GM19455 (cell line): Measurements from ENCODE around the gene BPIFB6.

ENCODE experiments used
- ATAC-seq: cut with Tn5 transposase; IDR thresholded peaks from one replicate; pipeline ENCODE4 v1.9.1; 2021; ENCODE audit not compliant: unreplicated experiment

BPIFB6 gene

DNA sequence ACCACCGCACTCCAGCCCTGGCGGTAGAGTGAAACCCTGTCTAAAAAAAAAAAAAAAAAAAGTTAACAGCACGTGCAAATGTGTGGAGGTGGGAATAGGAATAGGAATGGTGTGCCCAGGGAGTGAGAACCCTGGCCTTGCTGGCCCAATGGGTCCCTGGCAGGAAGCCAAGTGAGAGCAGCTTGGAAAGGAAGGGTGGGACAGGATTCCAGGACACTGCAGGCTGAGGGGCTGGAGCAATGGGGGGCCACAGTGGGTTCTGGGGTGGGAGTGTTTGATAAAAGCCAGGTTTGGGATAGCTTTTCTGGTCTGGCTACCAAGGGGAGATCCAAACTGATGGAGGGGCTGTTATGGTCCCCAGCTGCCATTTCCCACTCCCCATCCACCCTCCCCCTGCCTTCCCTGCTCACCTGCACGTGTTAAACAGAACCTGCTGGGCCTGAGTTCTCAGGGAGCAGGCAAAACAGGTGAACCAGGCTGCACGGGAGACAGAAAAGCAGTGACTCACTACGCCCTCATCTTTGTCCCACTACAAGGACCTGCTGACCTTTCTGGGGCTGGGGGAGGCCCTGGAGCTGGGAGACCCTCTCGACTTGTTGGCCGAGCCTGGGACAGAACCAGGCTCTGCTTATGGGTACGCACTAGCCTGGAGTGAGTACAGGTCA, 30.5 kb upstream of the BPIFB6 start:
- ATAC-seq = no peak

DNA sequence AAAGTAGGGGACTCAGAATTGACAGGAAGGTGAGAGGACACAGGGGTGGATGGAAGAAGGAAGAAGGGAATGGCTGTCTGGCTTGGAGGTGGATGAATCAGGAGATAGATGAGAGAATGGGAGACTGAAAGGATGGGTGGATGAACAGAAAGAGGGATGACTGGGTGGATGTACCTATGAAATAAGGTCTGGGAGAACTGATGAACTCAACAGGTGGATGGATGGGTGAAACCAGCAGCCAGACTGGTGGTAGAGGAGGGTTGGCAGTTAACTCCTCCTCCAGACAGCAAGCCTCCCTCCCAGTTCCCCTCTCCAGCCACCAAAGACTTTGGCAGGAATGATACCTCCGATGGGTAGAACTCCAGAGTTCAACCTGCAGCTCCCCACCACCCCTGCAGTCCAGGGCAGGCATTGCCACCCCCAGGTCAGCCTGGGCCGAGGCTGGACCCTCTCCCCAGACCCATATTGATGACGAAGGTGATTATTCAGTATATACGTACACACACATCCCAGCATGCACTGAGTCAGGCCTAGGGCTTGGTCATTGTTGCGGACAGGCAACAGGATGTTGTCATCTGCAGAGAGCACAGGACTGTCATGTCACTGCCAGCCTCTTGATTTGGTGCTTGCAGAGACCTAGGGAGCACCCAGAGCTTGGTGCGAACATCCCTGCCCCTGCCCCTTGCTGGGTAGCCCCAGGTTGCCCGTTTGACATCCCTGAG, 29.2 kb upstream of the BPIFB6 start:
- ATAC-seq = no peak

DNA sequence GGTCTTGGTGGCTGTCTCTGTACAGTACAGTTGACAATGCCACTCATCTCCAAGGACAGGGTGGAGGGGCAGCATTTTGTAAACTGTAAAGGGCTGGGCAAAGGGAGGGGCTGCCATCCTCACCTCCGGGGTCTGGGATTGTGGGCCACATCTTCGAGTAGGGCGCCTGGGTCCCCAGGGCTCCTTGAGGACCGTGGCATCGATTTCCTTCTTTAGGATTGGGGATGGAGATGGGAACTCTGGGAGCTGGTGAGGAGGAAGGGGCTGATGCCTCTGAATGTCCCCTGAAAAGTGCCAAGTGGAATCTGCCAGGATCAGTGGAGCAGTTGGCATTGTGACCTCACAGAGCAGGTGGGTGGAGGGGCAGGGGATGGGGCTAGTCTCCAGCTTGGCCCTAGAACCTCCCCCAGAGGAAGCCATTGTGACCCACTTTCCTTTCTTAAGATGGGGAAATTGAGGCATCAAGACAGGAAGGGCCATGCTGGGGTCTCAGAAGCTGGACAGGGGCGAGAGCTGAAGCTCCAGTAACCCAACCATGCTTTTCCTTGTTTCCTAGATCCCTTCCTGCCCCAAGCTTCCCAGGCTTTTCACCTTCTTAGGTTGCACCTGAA, 27.2 kb upstream of the BPIFB6 start, which contains the start of gene SUN5:
TSS of gene SUN5 (minus strand) at position 293 of the 611 bp plus-strand sequence. CDS start at position 200, 93 bp downstream.
- ATAC-seq = no peak

DNA sequence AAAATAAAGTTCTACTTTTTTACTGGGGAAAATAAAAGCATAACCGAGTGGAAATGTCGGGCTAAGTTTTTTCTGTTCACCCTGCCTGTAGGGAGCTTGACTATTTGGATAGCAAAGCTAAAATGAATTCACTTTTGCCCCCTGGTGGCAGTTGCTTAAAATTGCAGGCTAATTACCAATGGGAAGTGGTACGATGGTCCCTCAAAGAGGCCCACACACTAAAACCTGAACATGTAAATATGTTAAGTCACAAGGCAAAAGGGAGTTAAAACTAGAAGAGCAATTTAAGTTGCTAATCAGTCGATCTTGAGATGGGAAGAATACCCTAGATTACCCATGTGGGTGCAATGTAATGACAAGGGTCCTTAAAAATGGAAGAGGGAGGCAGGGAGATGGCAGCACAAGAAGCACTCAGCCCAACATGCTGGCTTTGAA, 26.3 kb upstream of the BPIFB6 start:
- ATAC-seq = no peak

DNA sequence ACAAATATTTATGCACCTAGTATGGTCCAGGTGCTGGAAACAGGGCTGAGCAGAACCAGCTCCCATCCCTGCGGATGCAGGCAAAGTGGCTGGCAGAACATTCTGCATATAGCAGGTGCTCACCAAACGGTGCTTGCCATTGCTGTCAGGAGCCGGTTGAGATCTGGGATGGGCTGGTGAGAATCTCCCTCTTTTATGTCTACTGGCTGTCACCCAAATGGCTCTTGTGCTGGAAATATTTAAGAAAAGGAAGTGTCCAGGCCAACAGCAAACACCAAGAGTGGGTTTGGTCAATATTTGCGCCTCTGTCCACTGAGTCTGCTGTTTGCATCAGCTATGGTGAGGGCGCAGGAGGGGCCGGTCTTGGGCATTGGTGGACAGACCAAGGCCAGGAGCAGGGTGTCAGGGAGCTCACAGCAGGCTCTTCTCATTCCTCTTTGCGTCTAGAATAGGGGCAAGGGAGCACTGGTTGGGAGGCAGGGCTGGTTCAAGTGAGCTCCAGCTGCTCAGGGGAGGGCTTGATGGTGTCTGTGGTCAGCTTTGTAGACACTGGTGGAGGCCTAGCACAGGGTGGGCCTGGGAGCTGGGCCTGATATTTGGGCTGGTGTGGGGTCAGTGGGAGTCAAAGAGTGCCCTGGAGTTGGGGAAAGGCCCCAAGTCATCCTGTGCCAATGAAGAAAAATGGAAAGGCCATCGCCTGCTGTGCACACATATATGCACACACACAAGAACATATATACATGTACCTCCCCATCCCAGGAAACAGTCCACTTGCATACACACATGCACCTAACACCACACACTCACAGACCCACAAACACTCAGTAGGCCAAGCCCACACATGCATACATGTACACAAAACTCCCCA, 25.3 kb upstream of the BPIFB6 start:
- ATAC-seq = no peak

DNA sequence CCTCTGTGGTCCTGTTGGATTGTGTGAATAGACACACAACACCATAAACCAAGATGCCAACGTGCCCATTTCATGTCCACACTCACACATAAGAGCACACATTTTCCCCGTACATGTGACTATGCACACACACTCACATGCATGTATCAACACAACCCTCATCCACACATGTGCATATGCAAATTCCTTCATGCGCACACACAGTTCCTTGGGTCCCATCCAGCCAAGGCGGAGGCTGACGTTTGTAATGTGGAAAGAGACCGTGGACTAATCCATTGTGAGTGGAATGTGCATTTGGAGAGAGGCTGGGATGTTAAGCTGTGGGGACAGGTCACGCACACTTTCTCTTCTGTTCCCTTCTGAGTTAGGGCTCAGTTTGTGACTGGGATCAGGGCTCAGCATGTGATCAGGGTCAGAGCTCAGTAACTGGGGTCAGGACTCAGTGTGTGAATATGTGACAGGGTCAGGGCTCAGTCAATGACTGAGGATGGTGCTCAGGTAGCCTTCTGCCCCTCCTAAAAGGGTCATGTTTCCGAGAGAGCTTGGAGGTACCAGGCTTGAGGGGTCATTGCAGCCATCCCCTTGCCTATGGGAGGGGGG, 24.6 kb upstream of the BPIFB6 start:
- no peak for ATAC-seq

DNA sequence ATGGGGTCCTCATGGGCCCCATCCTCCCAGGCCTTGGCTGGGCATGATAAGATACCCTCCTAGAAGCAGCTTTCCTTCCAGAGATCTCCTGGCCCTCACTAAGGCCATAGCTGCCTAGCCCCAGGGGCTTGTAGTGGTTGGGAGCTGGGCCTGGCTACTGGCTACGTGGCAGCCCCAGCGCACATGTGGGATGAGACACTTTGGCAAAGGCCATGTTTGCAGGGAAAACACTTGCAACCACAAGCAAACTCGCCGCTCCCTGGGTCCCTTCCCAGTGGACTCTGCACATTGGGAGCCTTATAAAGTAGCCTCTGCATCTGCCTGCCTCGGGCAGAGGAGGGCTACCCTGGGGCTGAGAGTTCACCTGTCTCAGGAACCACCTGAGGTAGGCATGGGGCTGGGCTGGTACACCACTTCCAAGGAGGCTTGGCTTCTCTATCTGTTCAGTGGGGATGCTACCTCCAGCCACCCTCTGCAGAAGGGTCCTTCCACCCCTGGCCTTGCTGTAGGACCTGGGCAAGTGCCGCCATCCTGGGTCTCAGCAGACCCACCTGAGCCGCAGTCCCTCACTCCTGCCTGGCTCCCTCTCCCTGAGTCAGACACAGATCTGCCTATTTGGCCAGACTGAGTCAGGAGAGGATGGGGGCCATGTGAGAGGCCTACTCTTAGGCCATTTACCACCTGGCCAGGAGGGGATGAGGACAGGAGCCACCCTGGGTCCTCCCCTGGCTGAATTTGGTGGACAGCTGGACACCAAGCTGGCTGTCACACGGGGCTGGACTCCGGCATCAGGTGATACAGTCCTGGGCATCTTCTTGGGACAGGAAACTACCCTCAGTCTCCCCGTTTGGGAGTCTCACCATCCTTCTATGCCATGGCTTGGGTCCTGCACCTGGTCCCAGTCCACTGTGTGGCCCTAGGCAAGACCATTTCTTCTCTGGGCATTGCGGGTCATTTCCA, 23.8 kb upstream of the BPIFB6 start, which contains the start of gene BPIFB2:
TSS of gene BPIFB2 (plus strand) at position 329 of the 960 bp plus-strand sequence. CDS start 871 bp downstream, outside the sequence.
- no peak for ATAC-seq

DNA sequence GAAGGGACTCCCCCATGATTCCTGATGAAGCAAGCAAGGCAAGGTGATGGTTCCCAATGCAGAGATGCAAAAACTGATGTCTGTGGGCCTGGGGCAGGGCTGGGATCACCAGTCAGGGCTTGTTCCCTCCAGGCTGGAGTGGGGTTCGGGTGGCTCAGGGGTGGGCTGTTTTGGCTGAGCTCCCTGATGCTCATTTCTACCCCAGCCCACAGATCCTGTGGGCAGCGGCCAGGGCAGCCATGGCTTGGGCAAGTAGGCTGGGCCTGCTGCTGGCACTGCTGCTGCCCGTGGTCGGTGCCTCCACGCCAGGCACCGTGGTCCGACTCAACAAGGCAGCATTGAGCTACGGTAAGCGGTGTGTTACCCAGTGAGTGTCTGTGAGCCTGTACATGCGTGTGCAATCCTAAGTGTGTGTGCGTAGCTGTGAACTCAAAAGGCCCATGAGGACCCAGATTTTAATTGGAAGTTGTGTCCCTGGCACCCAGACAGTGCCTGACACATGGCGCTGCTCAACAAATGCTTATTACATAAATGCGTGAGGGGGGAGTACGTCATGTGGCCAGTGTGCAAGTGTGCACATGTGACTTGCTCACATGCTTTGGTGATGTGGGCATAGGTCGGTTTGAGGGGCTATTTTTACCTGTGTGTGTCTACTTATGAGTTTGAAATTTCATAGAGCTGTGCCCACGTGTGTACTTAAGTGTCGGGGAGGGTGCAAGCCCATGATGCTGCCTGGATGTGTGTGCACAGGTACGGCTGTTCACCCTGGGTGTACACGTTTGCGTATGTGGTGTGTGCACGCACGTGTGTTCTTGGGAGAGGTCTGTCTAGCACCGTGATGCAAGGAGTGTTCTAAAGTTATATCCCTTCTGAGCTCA, 22.9 kb upstream of the BPIFB6 start:
- ATAC-seq = no peak

DNA sequence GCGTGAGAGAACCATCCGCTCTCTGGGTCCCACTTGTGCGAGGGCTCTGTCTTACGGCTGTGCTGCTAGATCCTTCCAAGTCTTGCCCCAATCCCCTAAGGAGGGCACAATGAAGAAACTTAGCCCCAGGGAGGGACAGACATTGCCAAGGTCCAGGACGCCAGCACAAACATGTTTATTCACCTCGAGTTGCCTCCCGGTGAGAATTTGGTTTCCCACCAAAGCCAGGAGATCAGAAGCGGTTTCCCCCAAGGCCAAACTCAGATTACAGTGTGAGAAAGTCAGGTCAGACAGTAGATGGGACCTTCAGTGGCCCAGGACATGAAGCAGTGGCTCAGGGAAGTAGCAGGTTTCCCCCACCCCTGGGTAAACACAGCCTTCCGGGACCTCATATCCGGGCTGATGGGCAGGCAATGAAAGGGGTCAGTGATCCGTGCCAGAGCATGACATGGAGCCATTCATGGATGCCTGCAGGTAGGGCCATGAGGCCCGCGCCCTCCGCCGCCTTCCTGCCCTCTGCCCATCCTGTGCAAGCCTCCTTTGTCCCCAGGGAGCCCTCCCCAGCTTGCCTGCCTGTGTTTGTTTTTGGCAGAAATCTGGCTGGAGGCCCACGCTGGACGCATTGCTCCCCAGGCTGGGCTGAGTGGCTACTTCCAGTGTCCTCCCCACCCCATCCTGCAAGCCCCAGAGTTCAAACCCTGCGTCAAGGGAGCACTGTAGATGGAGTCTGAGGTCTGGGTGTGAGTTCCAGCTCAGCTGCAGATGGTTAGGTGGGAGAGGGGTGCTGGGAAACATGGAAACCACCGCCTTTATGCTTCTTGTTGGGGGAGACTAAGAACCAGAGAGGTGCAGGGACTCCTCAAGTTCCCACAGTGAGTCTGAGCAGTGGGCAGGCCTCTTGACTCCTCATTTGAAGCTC, 22.0 kb upstream of the BPIFB6 start:
- ATAC-seq = no peak

DNA sequence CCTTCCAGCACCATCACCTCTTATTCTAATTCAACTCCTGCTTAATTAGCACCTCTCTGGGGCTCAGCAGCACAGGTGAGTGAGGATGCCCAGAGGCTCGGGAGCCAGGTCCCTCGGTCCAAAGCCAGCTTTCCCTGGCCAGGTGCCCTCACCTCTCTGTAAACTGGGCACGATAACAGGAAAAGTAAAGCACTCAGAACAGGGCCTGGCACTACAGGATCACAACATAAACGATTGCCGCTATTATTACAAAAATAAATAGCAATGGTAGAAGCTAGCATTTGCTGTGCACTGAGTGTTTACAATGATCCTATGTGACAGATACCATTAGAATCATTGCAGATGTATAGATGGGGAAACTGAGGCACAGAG, 21.3 kb upstream of the BPIFB6 start:
- no peak for ATAC-seq

DNA sequence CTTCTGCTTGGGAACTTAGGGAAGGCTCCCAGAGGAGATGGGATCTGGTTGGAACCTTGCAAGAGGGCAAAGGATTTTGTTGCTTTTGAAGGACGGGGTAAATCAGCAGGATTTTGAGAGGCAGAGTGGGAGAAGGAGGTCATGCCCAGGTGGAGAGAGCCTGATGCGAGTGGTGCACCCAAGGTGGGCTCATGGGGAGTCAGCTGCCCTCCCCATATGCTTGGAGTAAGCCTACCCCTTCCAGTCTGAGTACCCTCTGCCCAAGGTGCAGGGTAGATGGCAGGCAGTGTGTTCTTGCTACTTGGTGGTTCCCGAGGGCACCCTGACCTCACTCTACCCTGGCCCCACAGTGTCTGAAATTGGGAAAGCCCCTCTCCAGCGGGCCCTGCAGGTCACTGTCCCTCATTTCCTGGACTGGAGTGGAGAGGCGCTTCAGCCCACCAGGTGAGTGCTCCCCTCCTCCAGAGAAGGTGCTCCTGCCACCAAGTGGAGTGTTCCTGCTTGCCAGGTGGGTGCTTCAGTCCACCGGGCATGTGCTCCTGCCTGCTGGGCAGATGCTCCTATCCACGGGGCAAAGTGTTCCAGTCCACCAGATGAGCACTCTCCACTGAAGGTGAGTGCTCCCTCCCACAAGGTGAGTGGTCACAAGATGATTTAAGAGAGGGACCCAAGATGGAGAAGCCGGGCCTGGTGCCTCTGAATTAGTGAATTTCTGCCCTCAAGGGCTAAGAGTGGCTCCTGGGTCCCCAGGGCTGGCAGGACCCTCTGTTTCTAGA, 20.6 kb upstream of the BPIFB6 start:
- ATAC-seq = no peak

DNA sequence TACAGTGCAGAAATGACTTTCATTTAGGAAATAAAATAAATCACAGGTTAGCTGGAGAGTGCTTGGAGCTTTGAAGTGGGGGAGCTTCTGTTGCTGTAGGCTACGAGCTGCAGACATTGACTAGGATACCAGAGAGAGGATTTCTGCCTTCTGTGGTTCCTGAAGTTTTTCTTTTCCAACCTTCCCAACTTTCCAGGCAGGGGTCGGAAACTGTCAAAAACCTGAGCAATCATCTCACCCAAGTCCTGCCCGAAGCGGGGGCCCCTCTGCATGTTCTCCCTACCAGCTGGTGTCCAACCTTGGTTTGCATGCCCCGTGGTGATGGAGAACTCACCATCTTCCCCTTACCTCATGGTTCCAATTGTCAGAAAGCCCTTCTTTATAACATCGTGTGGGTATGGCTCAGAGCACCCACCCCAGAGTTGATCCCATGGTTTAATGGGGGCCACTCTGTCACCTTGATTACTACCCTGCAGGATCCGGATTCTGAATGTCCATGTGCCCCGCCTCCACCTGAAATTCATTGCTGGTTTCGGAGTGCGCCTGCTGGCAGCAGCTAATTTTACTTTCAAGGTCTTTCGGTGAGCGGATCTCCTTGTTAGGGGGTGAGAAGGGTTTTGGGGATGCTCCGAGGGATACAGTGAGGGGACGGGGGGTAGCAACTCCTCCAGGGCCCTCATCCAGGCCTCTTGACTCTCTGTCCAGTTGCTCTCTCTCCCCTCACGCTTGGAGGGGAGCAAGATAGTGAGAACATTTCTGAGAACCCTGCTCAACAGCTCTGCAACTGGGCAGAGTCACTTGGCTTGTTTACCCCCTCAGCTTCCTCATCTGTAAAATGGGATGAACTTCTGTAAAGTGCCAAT, 18.9 kb upstream of the BPIFB6 start:
- ATAC-seq = no peak

DNA sequence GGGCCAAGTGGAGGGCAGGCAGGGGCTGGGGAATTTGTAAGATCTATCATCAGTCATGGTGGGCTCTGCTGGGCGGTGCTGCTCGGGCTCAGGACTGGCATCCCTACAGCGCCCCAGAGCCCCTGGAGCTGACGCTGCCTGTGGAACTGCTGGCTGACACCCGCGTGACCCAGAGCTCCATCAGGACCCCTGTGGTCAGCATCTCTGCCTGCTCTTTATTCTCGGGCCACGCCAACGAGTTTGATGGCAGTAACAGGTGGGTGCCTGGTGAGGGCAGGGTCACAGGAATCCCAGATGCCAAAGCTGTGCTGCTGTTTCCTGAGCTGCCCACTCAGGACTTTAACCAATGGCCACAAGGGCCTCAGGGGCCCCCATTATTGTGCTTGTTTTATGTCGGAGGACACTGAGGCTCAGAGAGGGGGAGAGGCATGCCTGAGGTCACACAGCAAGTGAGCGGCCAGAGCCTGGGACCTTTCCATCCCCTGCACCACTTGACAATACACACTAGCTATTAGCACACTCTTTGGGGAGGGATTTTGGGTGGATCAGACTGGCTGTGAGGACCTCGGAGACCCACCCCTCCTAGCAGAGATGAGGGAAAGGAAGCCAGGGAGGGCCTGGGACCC, 17.6 kb upstream of the BPIFB6 start:
- no peak for ATAC-seq

DNA sequence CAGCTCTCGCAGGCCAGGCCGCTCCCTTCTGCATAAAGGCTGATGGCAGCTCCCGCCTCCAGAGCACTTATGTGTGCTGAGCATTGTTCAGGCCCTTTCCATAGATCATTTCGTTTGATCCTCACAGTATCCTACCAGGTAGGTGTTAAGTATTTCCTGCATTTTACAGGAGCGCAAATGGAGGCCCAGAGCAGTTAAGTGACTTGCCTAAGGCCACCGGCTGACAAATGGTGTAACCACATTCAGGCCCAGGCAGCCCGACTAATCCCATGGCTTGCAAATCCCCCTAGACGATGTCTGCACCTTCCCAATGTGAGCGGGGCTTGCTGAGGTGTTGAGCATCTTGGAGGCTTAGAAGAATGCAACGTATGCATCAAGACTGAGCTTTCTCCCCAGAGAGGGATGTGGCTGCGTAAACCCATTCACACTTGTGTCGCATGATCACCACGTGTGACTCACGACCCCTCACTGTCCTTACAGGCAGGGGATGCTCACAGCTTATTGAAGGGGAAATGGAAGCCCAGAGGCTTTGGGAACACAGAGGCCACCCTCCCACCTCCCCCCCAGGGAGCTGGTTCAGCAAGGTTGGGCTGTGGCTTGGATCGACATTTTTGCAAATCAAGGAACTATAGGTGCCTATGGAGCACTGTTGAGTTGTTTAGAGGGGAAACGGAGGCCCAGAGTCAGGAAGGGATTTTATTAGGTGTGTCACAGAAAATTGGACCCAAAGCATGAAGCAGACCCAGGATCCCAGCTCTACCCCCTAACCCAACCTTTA, 16.9 kb upstream of the BPIFB6 start:
- no peak for ATAC-seq

DNA sequence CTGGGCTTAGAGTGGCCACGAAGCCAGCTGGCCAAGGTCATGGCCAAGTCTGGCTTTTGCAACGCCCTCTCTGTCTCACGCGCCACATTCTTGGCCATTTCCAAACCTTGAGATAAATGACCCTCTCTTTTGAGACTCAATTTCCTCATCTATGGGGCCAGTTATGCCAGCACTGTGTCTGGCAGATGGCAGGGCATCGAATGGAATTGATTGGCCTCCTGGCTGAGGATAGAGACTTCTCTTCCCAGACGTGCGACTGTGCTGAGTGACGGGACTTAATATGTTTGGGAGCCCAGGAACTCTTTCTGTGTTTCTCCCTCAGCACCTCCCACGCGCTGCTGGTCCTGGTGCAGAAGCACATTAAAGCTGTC, 16.3 kb upstream of the BPIFB6 start:
- no peak for ATAC-seq
